Progenitor cell of endocrine pancreas (in vitro differentiated cells): ENCODE results near the gene NTMT1. TPM values are rescaled to one million over a fixed set of nuclear protein-coding genes. Genes with fewer than 3 reads are reported as not detected.

Experiments used
- DNase-seq: peaks from one replicate; pipeline ENCODE4 v3.0.0; 2021; ENCODE audit warnings: low spot score; ENCODE audit not compliant: unreplicated experiment
- H3K27ac Mint-ChIP-seq: 2 replicates; pipeline ENCODE4 v1.8.0; 2021; ENCODE audit warnings: mild to moderate bottlenecking, moderate library complexity, mixed read lengths
- H3K27me3 Mint-ChIP-seq: 2 replicates; pipeline ENCODE4 v1.8.0; 2021; ENCODE audit warnings: mixed read lengths
- H3K36me3 Mint-ChIP-seq: 2 replicates; pipeline ENCODE4 v1.8.0; 2022; ENCODE audit warnings: mixed read lengths; ENCODE audit not compliant: insufficient read depth
- H3K4me1 Mint-ChIP-seq: 2 replicates; pipeline ENCODE4 v1.8.0; 2021; ENCODE audit warnings: low read depth, mixed read lengths
- H3K4me3 Mint-ChIP-seq: 2 replicates; pipeline ENCODE4 v1.8.0; 2021; ENCODE audit warnings: low read depth, mild to moderate bottlenecking, moderate library complexity, mixed read lengths
- H3K9me3 Mint-ChIP-seq: 2 replicates; pipeline ENCODE4 v1.8.0; 2021; ENCODE audit warnings: low read depth, mixed read lengths
- total RNA-seq: library from RNA; stranded (reverse); gene quantifications from 2 replicates; pipeline ENCODE4 v1.2.1, GENCODE V29; 2021
- TF ChIP-seq, protein P1 (sequence below): fragments of 200-600 bp; sonication (generic); IDR thresholded peaks from one replicate; pipeline ENCODE4 v1.5.0; 2021; ENCODE audit warnings: antibody characterized with exemption, mild to moderate bottlenecking; ENCODE audit not compliant: unreplicated experiment

NTMT1 gene
- total RNA-seq, 1 donor from 2014 or later = 26.8 TPM

DNA sequence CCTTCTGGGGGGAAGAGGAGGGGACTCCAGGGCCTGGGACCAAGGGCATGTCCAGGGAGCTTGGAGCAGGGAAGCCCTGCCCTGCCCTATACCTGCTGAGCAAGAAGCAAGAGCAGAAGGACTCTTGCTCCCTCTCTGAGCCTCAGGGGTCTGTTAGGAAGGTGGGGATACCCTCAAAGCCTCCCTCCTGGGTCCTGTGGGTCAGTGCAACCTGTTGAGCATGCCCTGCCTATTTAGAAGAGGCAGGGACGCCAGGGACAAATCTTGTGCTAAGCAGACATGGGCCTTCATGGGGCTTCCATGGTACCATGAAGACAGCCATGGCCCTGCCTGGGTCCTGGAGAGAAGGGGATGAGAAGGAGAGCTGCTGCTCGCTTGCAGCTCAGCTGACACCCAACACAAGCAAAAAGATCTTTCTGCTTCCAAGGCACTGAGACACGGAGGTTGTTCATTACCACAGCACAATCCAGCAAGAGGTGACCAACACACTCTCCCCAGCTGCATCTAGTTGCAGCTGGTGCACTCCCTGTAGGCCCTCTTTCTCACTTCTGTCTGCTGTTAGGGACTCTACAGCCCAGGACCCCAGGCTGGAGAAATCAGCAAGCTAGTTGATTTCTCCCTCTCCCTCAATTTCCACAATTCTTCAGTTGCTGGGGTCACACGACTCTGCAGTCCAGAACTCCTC is 44.3 kb upstream of the NTMT1 start:
- TF ChIP-seq, protein P1, sequence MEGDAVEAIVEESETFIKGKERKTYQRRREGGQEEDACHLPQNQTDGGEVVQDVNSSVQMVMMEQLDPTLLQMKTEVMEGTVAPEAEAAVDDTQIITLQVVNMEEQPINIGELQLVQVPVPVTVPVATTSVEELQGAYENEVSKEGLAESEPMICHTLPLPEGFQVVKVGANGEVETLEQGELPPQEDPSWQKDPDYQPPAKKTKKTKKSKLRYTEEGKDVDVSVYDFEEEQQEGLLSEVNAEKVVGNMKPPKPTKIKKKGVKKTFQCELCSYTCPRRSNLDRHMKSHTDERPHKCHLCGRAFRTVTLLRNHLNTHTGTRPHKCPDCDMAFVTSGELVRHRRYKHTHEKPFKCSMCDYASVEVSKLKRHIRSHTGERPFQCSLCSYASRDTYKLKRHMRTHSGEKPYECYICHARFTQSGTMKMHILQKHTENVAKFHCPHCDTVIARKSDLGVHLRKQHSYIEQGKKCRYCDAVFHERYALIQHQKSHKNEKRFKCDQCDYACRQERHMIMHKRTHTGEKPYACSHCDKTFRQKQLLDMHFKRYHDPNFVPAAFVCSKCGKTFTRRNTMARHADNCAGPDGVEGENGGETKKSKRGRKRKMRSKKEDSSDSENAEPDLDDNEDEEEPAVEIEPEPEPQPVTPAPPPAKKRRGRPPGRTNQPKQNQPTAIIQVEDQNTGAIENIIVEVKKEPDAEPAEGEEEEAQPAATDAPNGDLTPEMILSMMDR = no peak
- no peak for DNase-seq
- H3K36me3 Mint-ChIP-seq = no peaks in the 10 kb centered on the region
- peaks cover 16% of the 10 kb centered on the region for H3K4me1 Mint-ChIP-seq
- H3K27ac Mint-ChIP-seq = no peak overlapping the region
- H3K27me3 Mint-ChIP-seq = no peaks in the 10 kb centered on the region
- H3K4me3 Mint-ChIP-seq = no peak overlapping the region
- no peaks in the 10 kb centered on the region for H3K9me3 Mint-ChIP-seq

DNA sequence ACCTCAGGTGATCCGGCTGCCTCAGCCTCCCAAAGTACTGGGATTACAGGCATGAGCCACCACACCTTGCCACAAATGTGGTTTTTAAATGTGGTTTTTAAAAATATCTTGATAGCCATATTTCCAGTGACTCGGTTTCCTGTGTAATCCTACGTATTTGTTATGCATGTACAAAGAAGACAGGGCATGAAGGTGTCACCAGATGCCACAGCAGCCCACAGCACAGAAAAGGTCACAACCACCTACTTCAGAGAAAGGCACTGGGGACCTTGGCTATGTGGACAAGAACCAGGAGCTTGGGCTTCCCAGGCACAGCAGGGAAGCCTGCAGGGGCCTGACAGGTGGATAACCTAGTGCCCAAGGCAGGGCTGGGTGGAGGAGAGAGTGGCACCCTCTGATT is 43.1 kb upstream of the NTMT1 start:
- Mint-ChIP-seq H3K36me3 (no peaks in the 10 kb centered on the region), H3K27me3 (no peaks in the 10 kb centered on the region), H3K4me1 (peaks cover 25% of the 10 kb centered on the region), H3K9me3 (no peaks in the 10 kb centered on the region), H3K27ac (no peak overlapping the region), H3K4me3 (no peak overlapping the region)
- DNase-seq = no peak
- TF ChIP-seq, protein P1 = no peak

DNA sequence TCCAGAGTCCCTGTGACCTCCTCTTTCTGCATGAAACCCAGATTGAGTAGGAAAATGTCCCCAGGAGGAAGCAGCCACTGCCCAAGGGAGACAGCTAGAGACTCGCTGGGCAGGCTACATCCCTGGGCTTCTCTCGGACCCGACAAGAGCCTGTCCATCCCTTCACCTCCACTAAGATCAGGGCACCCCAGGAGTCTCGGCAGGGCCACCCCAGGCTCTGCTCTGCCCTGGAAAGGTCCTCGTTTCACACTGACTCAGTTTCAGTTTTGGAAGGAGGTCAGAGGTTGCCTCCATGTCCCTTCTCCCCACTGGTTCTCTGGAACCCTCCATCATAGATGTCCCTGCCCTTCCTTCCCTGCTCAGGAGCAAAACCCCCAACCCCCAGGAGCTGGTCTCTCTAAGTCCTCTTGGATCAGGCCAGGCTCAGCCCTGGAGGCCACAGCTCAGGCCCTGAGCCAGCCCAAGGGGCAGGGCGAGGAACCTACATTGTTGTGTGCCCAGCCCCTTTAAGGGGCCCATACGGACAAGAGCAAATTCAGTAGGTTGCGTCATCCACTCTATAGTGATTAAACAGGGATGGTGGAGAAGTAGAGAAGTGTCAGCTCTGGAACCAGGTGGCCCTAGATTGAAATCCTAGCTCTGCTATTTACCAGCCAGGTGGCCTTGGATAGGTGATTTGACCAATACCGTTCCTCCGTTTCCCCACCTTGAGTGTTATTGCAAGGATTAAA is 42.5 kb upstream of the NTMT1 start:
- H3K4me3 Mint-ChIP-seq = no peak overlapping the region
- H3K27ac Mint-ChIP-seq = no peak overlapping the region
- H3K9me3 Mint-ChIP-seq = no peaks in the 10 kb centered on the region
- TF ChIP-seq, protein P1 = no peak
- H3K4me1 Mint-ChIP-seq = peaks cover 25% of the 10 kb centered on the region
- no peaks in the 10 kb centered on the region for H3K36me3 Mint-ChIP-seq
- DNase-seq = no peak
- no peaks in the 10 kb centered on the region for H3K27me3 Mint-ChIP-seq

DNA sequence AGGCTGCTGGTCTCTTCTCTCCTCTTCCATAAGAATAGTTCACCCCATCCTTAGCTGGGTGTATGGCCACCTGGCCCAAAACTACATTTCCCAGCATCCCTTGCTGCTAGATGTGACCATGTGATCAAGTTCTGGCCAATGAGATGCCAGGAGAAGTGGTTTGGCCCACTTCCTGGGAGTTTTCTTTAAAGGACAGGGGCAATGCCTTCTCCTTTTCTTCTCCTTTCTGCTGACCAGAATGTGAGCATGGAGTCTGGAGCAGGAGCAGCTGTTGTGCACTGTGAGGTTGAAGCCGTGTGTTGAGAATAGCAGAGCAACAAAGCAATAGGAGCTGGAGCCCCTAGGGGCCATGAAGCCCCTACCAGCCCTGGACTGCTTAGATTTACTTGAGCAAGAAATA is 41.8 kb upstream of the NTMT1 start:
- Mint-ChIP-seq H3K4me1 (peaks cover 25% of the 10 kb centered on the region), H3K27ac (no peak overlapping the region), H3K36me3 (no peaks in the 10 kb centered on the region), H3K4me3 (no peak overlapping the region), H3K27me3 (peaks cover 5% of the 10 kb centered on the region), H3K9me3 (no peaks in the 10 kb centered on the region)
- TF ChIP-seq, protein P1 = no peak
- DNase-seq = no peak

DNA sequence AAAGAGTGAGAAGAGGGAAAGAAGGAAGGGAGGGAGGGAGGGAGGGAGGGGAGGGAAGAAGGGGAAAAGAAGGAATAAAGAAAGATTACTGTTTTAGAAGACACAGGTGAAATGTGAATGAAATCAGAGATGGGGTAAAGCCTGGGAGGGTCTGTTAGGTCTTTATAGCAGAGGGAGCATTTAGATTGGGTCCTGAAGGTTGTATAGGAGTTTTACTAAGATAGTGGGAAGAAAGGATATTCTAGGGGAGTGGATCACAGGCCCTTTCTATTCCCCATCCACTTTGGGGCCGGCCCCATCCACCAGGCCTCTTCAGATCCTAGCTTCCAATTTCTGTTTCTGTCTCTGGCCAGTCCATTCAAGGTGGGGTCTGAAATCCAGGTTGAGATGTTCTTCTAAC is 40.6 kb upstream of the NTMT1 start:
- no peaks in the 10 kb centered on the region for H3K9me3 Mint-ChIP-seq
- peaks cover 17% of the 10 kb centered on the region for H3K4me1 Mint-ChIP-seq
- TF ChIP-seq, protein P1 = no peak
- H3K36me3 Mint-ChIP-seq = no peaks in the 10 kb centered on the region
- H3K27ac Mint-ChIP-seq = no peak overlapping the region
- DNase-seq = no peak
- peaks cover 10% of the 10 kb centered on the region for H3K27me3 Mint-ChIP-seq
- no peak overlapping the region for H3K4me3 Mint-ChIP-seq
